GM06990 (cell line): Measurements from ENCODE around the gene PTBP1.
A peak's percentile ranks its signal among the peaks of the same experiment; 100 is the strongest.

Experiments used
- DNase-seq: peaks from one replicate; pipeline ENCODE4 v3.0.0-alpha.2; 2011; ENCODE audit not compliant: insufficient read length; ENCODE audit errors: extremely low read depth
- H3K27me3 ChIP-seq: replicated peaks from 2 replicates; pipeline ENCODE4 v1.6.0; 2011; ENCODE audit warnings: low read length; ENCODE audit not compliant: control insufficient read depth, insufficient read depth
- H3K36me3 ChIP-seq: 2 replicates; pipeline ENCODE4 v1.5.1; 2011; ENCODE audit warnings: low read length; ENCODE audit not compliant: control insufficient read depth, insufficient read depth
- H3K4me3 ChIP-seq: replicated peaks from 2 replicates; pipeline ENCODE4 v1.5.1; 2011; ENCODE audit warnings: low read depth, mild to moderate bottlenecking, control low read depth, low read length
- CTCF ChIP-seq: IDR thresholded peaks from 2 replicates; pipeline ENCODE4 v1.5.1; 2011; ENCODE audit warnings: low read length, control low read depth, mild to moderate bottlenecking, inconsistent platforms; ENCODE audit not compliant: insufficient read depth, poor library complexity, severe bottlenecking

PTBP1 gene

DNA sequence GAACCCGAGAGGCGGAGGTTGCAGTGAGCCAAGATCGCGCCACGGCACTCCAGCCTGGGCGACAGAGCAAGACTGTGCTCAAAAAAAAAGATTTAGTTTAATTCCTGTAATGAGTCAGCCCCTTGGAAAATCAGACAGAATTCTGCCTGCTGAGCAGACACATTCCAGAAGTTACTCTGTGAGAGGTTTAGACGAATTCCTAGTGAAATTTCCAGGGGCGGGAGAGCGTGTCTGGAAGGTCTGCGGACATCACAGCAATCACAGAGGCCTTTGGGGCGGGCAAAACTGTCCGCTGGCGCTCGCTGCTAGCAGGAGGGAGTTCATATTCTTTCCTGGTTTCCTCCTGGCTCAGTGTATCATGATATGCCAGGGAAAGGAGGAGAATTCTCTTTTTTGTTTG is 28.8 kb upstream of the PTBP1 start:
- no peaks in the 10 kb centered on the region for H3K36me3 ChIP-seq
- H3K4me3 ChIP-seq: no peak overlapping the region
- DNase-seq: no peak
- no peak for TF ChIP-seq CTCF
- no peaks in the 10 kb centered on the region for H3K27me3 ChIP-seq

- no peaks in the 10 kb centered on the region for H3K36me3 ChIP-seq
- no peak for TF ChIP-seq CTCF
- no peaks in the 10 kb centered on the region for H3K27me3 ChIP-seq
- no peak overlapping the region for H3K4me3 ChIP-seq
- no peak for DNase-seq
These were observed 27.6 kb upstream of the PTBP1 start for GRCh38 chr19:769616-770015.

GRCh38 chr19:771332-771785 is 25.9 kb upstream of the PTBP1 start:
- H3K36me3 ChIP-seq: no peaks in the 10 kb centered on the region
- H3K4me3 ChIP-seq: no peak overlapping the region
- no peaks in the 10 kb centered on the region for H3K27me3 ChIP-seq
- DNase-seq: no peak
- TF ChIP-seq CTCF: peak; percentile 61

DNA sequence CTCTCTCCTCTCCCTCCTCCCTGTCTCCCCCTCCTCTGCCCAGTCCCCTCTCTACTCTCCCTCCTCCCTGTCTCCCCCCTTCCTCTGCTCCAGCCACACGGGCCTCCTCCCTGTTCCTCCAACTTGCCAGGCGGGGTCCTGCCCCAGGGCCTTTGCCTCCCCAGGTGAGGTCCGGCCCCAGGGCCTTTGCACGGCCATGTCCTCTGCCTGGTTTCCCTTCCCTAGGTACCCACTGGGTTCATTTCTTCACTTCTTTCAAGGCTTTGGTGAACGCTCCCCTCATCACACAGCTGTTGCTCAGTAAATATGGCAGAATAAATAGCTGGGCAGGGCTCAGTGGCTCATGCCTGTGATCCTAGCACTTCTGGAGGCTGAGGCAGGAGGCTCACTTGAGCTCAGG is 25.2 kb upstream of the PTBP1 start:
- H3K27me3 ChIP-seq: no peaks in the 10 kb centered on the region
- no peak for TF ChIP-seq CTCF
- DNase-seq: no peak
- no peak overlapping the region for H3K4me3 ChIP-seq
- H3K36me3 ChIP-seq: no peaks in the 10 kb centered on the region

DNA sequence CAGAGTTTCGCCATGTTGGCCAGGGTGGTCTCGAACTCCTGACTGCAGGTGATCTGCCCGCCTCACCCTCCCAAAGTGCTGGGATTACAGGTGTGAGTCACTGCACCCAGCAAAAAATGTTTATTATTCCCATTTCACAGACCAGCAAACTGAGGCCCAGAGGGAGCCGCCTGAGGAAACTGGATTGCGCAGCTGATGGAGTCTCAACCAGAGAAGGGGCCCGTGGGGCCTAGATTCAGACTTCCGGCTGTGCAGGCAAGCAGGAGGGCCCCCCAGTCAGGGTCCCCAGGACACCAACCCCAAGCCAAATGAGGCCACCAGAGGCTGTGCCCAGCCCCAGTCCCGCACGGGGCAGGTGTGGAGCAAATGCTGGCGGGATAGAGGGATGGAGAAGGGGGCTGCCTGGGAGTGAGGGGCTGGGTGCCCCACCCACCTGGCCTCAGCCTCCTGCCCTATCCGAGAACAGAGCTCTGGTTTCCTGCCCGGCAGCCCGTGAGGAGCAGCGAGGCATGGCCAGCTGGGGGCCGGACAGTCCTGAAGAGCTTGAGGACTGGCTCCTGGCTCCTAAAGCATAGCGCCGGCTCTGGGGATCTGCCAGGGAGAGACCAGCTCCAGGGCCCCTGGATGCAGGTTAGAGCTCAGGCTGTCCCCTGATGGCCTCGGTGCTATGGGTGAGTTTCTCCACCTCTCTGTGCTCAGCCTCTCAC is 24.4 kb upstream of the PTBP1 start:
- TF ChIP-seq CTCF: no peak
- H3K36me3 ChIP-seq: no peaks in the 10 kb centered on the region
- no peak for DNase-seq

DNA sequence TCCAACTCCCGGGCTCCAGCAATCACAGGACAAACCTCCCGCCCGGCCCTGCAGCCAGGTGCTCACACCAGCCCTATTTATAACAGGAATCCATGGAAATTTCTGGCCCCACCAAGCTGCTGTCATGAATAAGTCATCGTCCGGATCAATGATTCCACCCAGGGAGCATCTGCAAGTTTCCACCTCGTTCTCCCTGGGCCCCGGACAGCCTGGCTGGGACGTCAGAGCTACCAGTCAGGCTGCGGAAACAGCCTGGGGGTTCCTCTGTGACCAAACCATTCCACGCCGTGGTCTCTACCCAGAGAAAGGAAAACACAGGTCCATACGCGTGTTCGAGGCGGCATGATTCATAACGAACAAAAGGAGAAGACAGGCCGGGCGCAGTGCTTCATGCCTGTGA is 20.7 kb upstream of the PTBP1 start:
- DNase-seq: no peak
- no peak overlapping the region for H3K4me3 ChIP-seq

More for the DNA sequence above, 24.4 kb upstream of the PTBP1 start:
- Histone ChIP-seq H3K4me3 (no peak overlapping the region), H3K27me3 (no peaks in the 10 kb centered on the region)

More for the DNA sequence above, 20.7 kb upstream of the PTBP1 start:
- no peaks in the 10 kb centered on the region for H3K36me3 ChIP-seq
- no peaks in the 10 kb centered on the region for H3K27me3 ChIP-seq
- TF ChIP-seq CTCF: no peak
